Right ventricle myocardium inferior (tissue), 1 donor: Measurements from ENCODE around the gene HDLBP. TPM values are rescaled to one million over a fixed set of nuclear protein-coding genes. Genes with fewer than 3 reads are reported as not detected.

Experiments used
- total RNA-seq: library from RNA; stranded (reverse); fragmentation: NEBNext Ultra II Directional; extraction: Animal tissue kit (Norgen Biotek cat#: 25700); gene quantifications from one replicate; pipeline ENCODE4 v1.2.1, GENCODE V29; 2021
- donor health status: DM: no; HTN: yes; CAD: no; lungs with severe emphysema.

The HDLBP gene
- total RNA-seq, 1 donor from 2014 or later, result 393 TPM

Other genes starting within 250 kb of the HDLBP start
- 23.0 TPM for gene MTERF4, start 213.4 kb downstream of the HDLBP start, total RNA-seq
- 1.4 TPM for gene PASK, start 166.2 kb downstream of the HDLBP start, total RNA-seq
- 66.6 TPM for gene PPP1R7, start 165.2 kb downstream of the HDLBP start, total RNA-seq
- 0.81 TPM for gene ANO7, start 127.0 kb downstream of the HDLBP start, total RNA-seq
- 150 TPM for gene SEPTIN2, start 253 bp upstream of the HDLBP start, total RNA-seq
- gene FARP2, start 40.6 kb upstream of the HDLBP start, total RNA-seq, result 15.0 TPM
- gene STK25, start 192.9 kb upstream of the HDLBP start, total RNA-seq, result 97.4 TPM
- 4.5 TPM for gene BOK, start 243.1 kb upstream of the HDLBP start, total RNA-seq